Measurements from ENCODE around the gene NTN3.

The NTN3 gene

DNA sequence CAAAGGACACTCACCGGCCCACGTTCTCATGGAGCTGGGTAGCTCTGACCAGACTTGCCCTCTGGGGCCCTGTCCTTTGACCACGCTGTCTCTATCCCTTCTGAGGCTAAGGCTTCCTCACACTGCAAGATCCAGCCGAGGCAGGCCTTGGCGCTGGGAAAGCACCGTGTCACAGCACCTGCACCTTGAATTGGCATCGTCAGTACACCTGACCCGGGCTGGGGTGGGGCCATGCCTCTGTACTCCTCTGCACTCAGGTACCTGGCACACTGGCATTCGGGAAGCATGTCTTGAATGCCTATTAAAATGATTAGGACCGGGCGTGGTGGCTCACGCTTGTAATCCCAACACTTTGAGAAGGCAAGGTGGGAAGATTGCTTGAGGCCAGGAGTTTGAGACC lies 9.9 kb downstream of the NTN3 start:
- no peak for DNase-seq

- no peak for DNase-seq
Measured at GRCh38 chr16:2481676-2482075, 10.6 kb downstream of the NTN3 start.

DNA sequence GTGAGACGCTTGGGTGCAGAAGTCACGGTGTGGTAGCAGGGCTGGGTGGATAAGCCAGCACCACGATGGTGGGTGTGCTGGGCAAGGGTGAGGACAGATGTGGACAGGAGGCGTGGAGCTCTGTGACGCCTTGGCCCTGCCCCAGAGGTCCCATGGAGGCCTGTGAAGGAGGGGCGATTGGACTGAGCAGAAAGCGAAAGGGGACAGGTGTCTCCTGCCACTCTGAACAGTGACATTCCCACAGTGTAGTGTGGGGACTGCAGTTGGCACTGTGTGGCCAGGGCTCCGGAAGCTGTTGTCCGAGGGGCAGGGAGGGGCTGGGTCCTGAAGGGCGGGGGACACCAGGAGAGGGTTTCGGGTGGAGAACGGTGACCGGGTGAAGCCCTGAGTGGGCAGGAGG lies 11.2 kb downstream of the NTN3 start:
- DNase-seq = no peak

- peak; percentile 51 for DNase-seq
Measured at GRCh38 chr16:2482708-2483534, 11.8 kb downstream of the NTN3 start.

DNA sequence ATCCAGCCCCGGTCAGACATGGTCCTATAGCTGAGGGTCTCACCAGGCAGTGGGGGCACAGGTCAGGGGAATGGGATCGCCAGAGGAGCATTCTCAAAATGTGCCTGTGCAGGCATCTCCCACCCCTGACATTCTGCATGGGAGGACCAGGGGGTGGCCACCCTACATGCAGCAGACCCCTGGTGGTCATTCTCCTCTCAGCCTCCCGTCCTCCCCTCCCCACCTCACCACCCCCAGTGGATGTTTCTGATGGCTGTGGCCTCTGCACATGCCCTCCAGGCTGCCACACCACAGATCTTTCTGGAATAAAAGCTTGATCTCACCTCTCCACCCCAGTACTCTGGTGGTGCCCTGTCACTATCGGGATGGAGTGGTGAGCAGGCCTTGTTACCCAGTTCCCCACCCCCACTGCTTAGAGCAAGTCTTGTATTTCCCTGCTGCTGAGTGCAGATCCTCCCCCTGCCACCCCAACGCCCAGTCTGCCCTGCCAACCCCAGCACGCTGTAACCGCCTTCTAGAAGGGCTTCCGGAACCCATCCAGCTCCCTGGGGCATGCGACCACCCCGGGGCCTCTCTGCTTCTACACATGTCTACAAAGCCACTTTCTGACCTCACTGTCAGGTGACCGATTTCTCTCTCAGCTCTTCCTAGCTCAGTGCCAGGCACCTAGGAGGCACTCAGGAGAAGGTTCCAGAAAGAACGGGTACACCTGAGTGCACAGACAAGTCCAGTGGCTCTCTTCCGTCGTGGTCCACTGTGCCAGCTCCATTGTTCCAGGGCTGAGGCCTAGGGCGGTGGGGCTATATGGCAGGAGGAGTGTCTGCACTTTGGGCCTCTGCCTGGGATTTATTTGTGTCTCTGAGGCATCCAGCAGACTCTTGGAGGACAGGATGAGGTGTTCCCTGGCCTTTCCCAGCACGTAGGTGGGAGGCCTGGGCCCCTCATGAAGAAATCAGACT lies 13.1 kb downstream of the NTN3 start:
- DNase-seq = no peak

DNA sequence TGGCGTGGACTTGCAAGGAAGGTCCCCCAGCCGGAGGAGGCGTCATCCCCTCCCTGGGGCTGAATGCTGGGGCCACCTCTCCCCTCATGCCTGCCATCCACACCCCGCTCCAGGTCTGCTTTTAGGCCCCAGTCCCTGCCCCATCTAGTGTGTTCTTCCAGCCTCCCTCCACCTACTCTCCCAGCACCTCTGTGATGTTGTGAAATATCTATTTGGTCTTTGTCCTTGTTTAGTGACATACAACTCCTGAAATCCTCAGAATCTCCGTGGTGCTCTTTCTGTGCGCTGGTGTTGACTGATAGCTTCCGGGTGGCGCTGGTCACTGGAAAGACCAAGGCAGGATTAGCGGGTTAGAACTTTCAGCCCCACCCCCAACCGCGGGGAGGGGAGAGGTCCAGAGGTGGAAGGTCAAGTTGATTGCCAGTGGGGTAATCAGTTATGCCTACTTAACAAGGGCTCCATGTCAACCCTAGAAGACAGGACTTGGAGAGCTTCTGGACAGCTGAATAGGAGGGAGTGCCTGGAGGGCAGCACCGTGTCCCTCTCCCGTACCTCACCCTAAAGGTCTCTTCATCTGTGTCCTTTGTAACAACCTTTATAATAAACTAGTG lies 13.9 kb downstream of the NTN3 start:
- no peak for DNase-seq

GRCh38 chr16:2485811-2486507 lies 14.9 kb downstream of the NTN3 start:
- DNase-seq = no peak

DNA sequence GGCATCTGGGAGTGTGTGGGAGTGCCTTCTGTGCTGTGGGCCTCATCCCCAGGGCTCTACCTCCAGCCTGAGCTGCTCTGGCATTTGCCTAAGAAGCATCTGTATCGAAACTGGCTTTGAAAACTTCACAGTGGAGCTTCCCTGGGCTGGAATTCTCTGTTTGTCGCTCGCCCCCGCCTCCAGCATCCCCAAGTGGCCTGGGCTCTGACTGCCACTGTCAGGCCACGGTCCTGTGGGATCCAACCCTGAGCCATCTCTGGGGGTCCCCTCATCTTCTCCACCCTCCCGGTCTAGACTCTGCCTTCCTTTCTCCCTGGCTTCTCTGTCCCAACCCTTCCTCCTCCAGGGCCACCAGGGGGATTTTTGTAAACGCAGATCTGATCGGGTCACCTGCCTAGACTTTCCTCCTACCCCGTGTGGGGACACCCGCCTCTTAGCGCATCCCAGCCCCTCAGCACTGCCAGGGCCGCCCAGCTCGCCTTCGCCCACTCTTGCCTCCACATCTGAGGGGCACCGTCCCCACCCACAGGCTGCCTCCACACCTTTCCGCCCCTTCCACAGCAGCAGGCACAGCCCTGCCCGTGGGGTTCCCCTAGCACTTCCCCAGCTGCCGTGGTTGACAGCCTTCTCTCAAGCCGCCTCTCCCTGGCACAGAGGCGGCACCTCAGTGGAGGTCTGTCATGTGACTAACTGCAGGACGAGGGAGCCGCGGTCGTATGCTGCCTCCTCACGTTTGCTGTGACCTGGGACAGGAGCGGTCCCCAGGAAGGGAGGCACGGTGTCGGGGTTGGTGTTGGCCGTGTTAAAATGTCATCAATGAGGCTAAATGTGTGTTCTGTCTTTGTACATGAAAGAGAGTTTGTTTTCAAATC lies 15.8 kb downstream of the NTN3 start:
- peak; percentile 62 for DNase-seq

DNA sequence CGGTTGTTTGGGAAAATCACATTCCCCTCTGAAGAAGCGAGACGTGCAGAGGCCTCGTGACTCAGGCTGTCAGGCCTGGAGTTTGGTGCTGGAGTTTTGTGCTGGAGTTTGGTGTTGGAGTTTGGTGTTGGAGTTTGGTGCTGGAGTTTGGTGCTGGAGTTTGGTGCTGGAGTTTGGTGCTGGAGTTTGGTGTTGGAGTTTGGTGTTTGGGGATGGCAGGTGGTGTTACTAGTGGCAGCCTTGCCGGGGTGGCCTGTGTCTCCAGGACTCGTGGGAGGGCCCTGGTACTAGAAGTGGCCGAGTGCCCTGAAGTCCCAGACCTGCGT lies 16.4 kb downstream of the NTN3 start:
- DNase-seq = no peak

- no peak for DNase-seq
Measured at GRCh38 chr16:2487903-2488531, 16.9 kb downstream of the NTN3 start.

GRCh38 chr16:2489581-2489980 lies 18.5 kb downstream of the NTN3 start:
- no peak for DNase-seq

- no peak for DNase-seq
Measured at GRCh38 chr16:2490190-2491105, 19.4 kb downstream of the NTN3 start.

- DNase-seq = no peak
Measured at GRCh38 chr16:2492292-2492691, 21.2 kb downstream of the NTN3 start.

GRCh38 chr16:2493605-2494004 lies 22.5 kb downstream of the NTN3 start:
- DNase-seq = no peak

GRCh38 chr16:2494616-2495015 lies 23.5 kb downstream of the NTN3 start:
- no peak for DNase-seq

GRCh38 chr16:2495041-2495440 lies 23.9 kb downstream of the NTN3 start:
- DNase-seq = no peak

DNA sequence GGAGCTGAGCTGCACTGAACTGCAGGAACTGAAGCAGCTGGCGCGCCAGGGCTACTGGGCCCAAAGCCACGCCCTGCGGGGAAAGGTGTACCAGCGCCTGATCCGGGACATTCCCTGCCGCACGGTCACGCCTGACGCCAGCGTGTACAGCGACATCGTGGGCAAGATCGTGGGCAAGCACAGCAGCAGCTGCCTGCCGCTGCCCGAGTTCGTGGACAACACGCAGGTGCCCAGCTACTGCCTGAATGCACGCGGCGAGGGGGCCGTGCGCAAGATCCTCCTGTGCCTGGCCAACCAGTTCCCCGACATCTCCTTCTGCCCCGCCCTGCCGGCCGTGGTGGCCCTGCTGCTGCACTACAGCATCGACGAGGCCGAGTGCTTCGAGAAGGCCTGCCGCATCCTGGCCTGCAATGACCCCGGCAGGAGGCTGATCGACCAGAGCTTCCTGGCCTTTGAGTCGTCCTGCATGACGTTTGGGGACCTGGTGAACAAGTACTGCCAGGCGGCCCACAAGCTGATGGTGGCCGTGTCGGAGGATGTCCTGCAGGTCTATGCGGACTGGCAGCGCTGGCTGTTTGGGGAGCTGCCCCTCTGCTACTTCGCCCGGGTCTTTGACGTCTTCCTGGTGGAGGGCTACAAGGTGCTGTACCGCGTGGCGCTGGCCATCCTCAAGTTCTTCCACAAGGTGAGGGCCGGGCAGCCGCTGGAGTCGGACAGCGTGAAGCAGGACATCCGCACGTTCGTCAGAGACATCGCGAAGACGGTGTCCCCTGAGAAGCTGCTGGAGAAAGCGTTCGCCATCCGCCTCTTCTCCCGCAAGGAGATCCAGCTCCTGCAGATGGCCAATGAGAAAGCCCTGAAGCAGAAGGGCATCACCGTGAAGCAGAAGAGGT lies 25.4 kb downstream of the NTN3 start:
- DNase-seq = no peak

DNA sequence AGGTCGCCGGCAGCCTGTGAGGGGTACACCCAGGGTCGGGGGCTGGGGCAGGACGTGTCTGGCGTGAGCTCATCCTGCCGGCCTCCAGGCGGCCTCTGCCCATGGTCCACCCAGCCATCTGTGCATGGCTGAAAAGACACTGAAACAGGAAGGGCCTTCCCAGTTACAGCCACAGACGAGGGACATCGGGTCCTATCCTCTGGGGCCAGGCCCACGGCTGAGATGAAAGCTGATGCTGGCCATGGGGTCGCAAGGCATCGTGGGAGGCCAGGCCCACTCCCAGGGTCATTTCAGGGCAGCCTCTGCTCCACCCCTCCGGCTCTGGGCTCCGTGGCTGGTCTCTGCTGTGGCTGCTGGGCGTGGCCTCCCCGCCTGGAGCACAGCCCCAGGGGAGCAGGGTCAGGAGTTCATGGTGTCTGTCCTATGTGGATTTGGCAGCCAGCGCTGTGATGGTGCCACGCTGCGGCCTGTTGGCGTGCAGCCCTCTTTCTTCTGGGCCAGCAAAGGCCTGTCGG lies 26.1 kb downstream of the NTN3 start:
- peak; percentile 47 for DNase-seq
